IMR-90 (cell line): ENCODE data around the gene PDK1. TPM values are rescaled to one million over a fixed set of nuclear protein-coding genes. Genes with fewer than 3 reads are reported as not detected.

Source experiments
- ATAC-seq: fragments of 200-7000 bp; cut with Tn5 transposase; 2 replicates; pipeline ENCODE4 v1.9.1; 2020; ENCODE audit warnings: low read depth, mild to moderate bottlenecking, moderate library complexity
- BruUV-seq: library from RNA; stranded (reverse); fragments of 400-500 nt; replicated peaks from 2 replicates; lab custom pipeline; 2021; lab: Mats Ljungman, UMichigan
- CTCF ChIA-PET: fragments of 300-600 bp; formaldehyde crosslinking; extraction: SDS; loops from one replicate; lab custom pipeline; 2021; ENCODE audit warnings: antibody characterized with exemption; lab: Yijun Ruan, JAX
- POLR2A ChIA-PET: fragments of 300-600 bp; sonication (Branson Sonifier 250); formaldehyde crosslinking; loops from one replicate; lab custom pipeline; 2022; ENCODE audit warnings: antibody characterized with exemption; ENCODE audit not compliant: unreplicated experiment; lab: Charles Lee
- DNase-seq: peaks from one replicate; pipeline ENCODE4 v3.0.0; 2013
- H2AFZ ChIP-seq: replicated peaks from 2 replicates; pipeline ENCODE3; 2013; ENCODE audit warnings: low read length, mild to moderate bottlenecking; ENCODE audit not compliant: poor library complexity
- H2AK5ac ChIP-seq: 2 replicates; pipeline ENCODE4 v1.6.1; 2013; ENCODE audit warnings: low read depth, low read length, inconsistent platforms
- H2AK9ac ChIP-seq: replicated peaks from 2 replicates; pipeline ENCODE3; 2013; ENCODE audit warnings: mild to moderate bottlenecking, low read depth, low read length, moderate library complexity; ENCODE audit not compliant: poor library complexity
- H2BK120ac ChIP-seq: 2 replicates; pipeline ENCODE4 v1.6.1; 2013; ENCODE audit warnings: low read depth, low read length, inconsistent platforms
- H2BK15ac ChIP-seq: 3 replicates; pipeline ENCODE4 v1.6.1; 2013; ENCODE audit warnings: low read depth, low read length, inconsistent platforms
- H2BK20ac ChIP-seq: 2 replicates; pipeline ENCODE4 v1.6.1; 2013; ENCODE audit warnings: low read depth, mild to moderate bottlenecking, inconsistent platforms, low read length, moderate library complexity
- H2BK5ac ChIP-seq: 2 replicates; pipeline ENCODE4 v1.6.1; 2013; ENCODE audit warnings: mild to moderate bottlenecking, low read depth, low read length, inconsistent platforms; ENCODE audit not compliant: poor library complexity, severe bottlenecking
- H3K14ac ChIP-seq: replicated peaks from 2 replicates; pipeline ENCODE4 v1.6.1; 2013; ENCODE audit warnings: low read depth, low read length, inconsistent platforms
- H3K18ac ChIP-seq: 2 replicates; pipeline ENCODE4 v1.6.1; 2013; ENCODE audit warnings: low read depth, low read length, control low read depth
- H3K23ac ChIP-seq: 2 replicates; pipeline ENCODE4 v1.6.1; 2013; ENCODE audit warnings: low read depth, low read length, inconsistent platforms
- H3K27ac ChIP-seq: 2 replicates; pipeline ENCODE4 v1.5.1; 2013; ENCODE audit warnings: mild to moderate bottlenecking, control low read depth, low read length; ENCODE audit not compliant: insufficient read depth
- H3K27me3 ChIP-seq: 2 replicates; pipeline ENCODE4 v1.6.1; 2013; ENCODE audit warnings: low read length; ENCODE audit not compliant: control insufficient read depth, insufficient read depth
- H3K36me3 ChIP-seq: 2 replicates; pipeline ENCODE4 v1.6.1; 2013; ENCODE audit warnings: low read length, mixed read lengths; ENCODE audit not compliant: control insufficient read depth, insufficient read depth
- H3K4ac ChIP-seq: 2 replicates; pipeline ENCODE4 v1.6.1; 2013; ENCODE audit warnings: low read depth, low read length, inconsistent platforms
- H3K4me1 ChIP-seq: 2 replicates; pipeline ENCODE4 v1.6.1; 2013; ENCODE audit warnings: low read length, mixed read lengths; ENCODE audit not compliant: control insufficient read depth, insufficient read depth
- H3K4me2 ChIP-seq: 2 replicates; pipeline ENCODE4 v1.6.1; 2013; ENCODE audit warnings: low read depth, mild to moderate bottlenecking, control low read depth, low read length, moderate library complexity
- H3K4me3 ChIP-seq: 2 replicates; pipeline ENCODE4 v1.5.1; 2013; ENCODE audit warnings: low read depth, mild to moderate bottlenecking, control low read depth, low read length, moderate library complexity; ENCODE audit not compliant: insufficient read depth
- H3K56ac ChIP-seq: 2 replicates; pipeline ENCODE4 v1.6.1; 2013; ENCODE audit warnings: low read length, inconsistent platforms; ENCODE audit not compliant: insufficient read depth; ENCODE audit errors: extremely low read depth
- H3K79me1 ChIP-seq, 2 experiments: 2 replicates each; pipeline ENCODE4 v1.6.1; 2013; ENCODE audit warnings: low read length in 2 of 2, inconsistent platforms in 1 of 2, low read depth in 1 of 2
- H3K9ac ChIP-seq: 2 replicates; pipeline ENCODE4 v1.6.1; 2013; ENCODE audit warnings: low read depth, low read length, control low read depth
- H3K9me1 ChIP-seq: 2 replicates; pipeline ENCODE4 v1.6.1; 2013; ENCODE audit warnings: low read length, inconsistent platforms; ENCODE audit not compliant: insufficient read depth
- H3K9me3 ChIP-seq: 2 replicates; pipeline ENCODE4 v1.6.1; 2013; ENCODE audit warnings: low read length; ENCODE audit not compliant: control insufficient read depth, insufficient read depth
- H4K20me1 ChIP-seq: 2 replicates; pipeline ENCODE4 v1.6.1; 2013; ENCODE audit warnings: low read length, inconsistent platforms; ENCODE audit not compliant: insufficient read depth
- H4K5ac ChIP-seq: 2 replicates; pipeline ENCODE4 v1.6.1; 2013; ENCODE audit warnings: mild to moderate bottlenecking, low read depth, low read length, control low read depth
- H4K8ac ChIP-seq, 2 experiments: 2 replicates each; pipeline ENCODE4 v1.6.1; 2013; ENCODE audit warnings: low read depth in 2 of 2, low read length in 2 of 2, control low read depth in 1 of 2, inconsistent platforms in 1 of 2
- H4K91ac ChIP-seq: 2 replicates; pipeline ENCODE4 v1.6.1; 2013; ENCODE audit warnings: low read depth, low read length, inconsistent platforms; ENCODE audit not compliant: insufficient read depth
- BHLHE40 ChIP-seq: fragments of 150-350 bp; IDR thresholded peaks from 2 replicates; pipeline ENCODE4 v1.6.1; 2016; ENCODE audit warnings: mild to moderate bottlenecking, low read depth, low read length
- CEBPB ChIP-seq: IDR thresholded peaks from 2 replicates; pipeline ENCODE4 v1.6.1; 2012; ENCODE audit warnings: low read depth, low read length, improper control_type of control experiment
- CHD1 ChIP-seq: IDR thresholded peaks from 2 replicates; pipeline ENCODE4 v1.6.1; 2012; ENCODE audit warnings: low read depth, low read length, improper control_type of control experiment
- FOS ChIP-seq: fragments of 150-350 bp; IDR thresholded peaks from 2 replicates; pipeline ENCODE4 v1.6.1; 2016; ENCODE audit warnings: low read depth, low read length
- MAFK ChIP-seq: IDR thresholded peaks from 2 replicates; pipeline ENCODE4 v1.6.1; 2012; ENCODE audit warnings: low read depth, low read length, improper control_type of control experiment
- MAZ ChIP-seq: IDR thresholded peaks from 2 replicates; pipeline ENCODE4 v1.6.1; 2012; ENCODE audit warnings: low read depth, mild to moderate bottlenecking, low read length, improper control_type of control experiment, moderate library complexity, borderline replicate concordance
- MXI1 ChIP-seq: IDR thresholded peaks from 2 replicates; pipeline ENCODE4 v1.6.1; 2012; ENCODE audit warnings: low read depth, mild to moderate bottlenecking, low read length, moderate library complexity, borderline replicate concordance
- NFE2L2 ChIP-seq: fragments of 150-350 bp; IDR thresholded peaks from 2 replicates; pipeline ENCODE4 v1.6.1; 2016; ENCODE audit warnings: low read depth, mild to moderate bottlenecking, low read length
- POLR2A ChIP-seq: IDR thresholded peaks from 2 replicates; pipeline ENCODE4 v1.6.1; 2012; ENCODE audit warnings: mild to moderate bottlenecking, low read depth, low read length
- RAD21 ChIP-seq: IDR thresholded peaks from 2 replicates; pipeline ENCODE4 v1.6.1; 2012; ENCODE audit warnings: low read length, improper control_type of control experiment
- RCOR1 ChIP-seq: IDR thresholded peaks from 2 replicates; pipeline ENCODE4 v1.6.1; 2012; ENCODE audit warnings: mild to moderate bottlenecking, low read length, improper control_type of control experiment; ENCODE audit not compliant: insufficient replicate concordance
- RFX5 ChIP-seq: IDR thresholded peaks from 2 replicates; pipeline ENCODE4 v1.8.0; 2012; ENCODE audit warnings: low read depth, mild to moderate bottlenecking, low read length, moderate library complexity
- SMC3 ChIP-seq: fragments of 150-350 bp; IDR thresholded peaks from 2 replicates; pipeline ENCODE4 v1.6.1; 2016; ENCODE audit warnings: low read depth, mild to moderate bottlenecking, antibody characterized with exemption, low read length, moderate library complexity
- WGBS, 2 experiments: methylation state at CpG; one replicate each; pipeline versions ENCODE4 v1.1.5 to v1.1.7; 2013; ENCODE audit warnings: missing lambda C conversion rate in 2 of 2; ENCODE audit not compliant: insufficient read length in 1 of 2; ENCODE audit errors: extremely low coverage in 2 of 2; 5-methylcytosine and 5-hydroxymethylcytosine counted together
- dilution Hi-C: fragments of 300-500 bp; cut with HindIII; formaldehyde crosslinking; loops from one replicate; pipeline ENCODE4 v1.14.3; 2018; ENCODE audit warnings: low sequenced_read_pairs; ENCODE audit not compliant: unreplicated experiment
- in situ Hi-C: fragments of 300-500 bp; cut with MboI; formaldehyde crosslinking; loops from 3 replicates; pipeline ENCODE4 v1.14.3; 2019; ENCODE audit warnings: low sequenced_read_pairs, inconsistent platforms, mixed read lengths
- intact Hi-C: fragments of 100-400 bp; cut with micrococcal nuclease; formaldehyde crosslinking; loops from 2 replicates; pipeline ENCODE4 v1.10.0; 2022
- polyA plus RNA-seq, 3 experiments: library from polyadenylated mRNA; depleted of rRNA; stranded (reverse); fragments of >200 nt; gene quantifications; 2 replicates each; pipeline ENCODE4 v1.2.3, GENCODE V29; 2012; ENCODE audit warnings: low replicate concordance in 1 of 3
- total RNA-seq: library from RNA; depleted of rRNA; stranded (reverse); fragments of >200 nt; gene quantifications from 2 replicates; pipeline ENCODE4 v1.2.3, GENCODE V29; 2012
- TF ChIP-seq, protein P1 (sequence below): fragments of 150-350 bp; IDR thresholded peaks from 2 replicates; pipeline ENCODE4 v1.6.1; 2017; ENCODE audit warnings: mild to moderate bottlenecking, antibody characterized with exemption, low read length, low read depth
- TF ChIP-seq, protein P2 (sequence below): fragments of 150-350 bp; IDR thresholded peaks from 2 replicates; pipeline ENCODE4 v1.6.1; 2016; ENCODE audit warnings: low read depth, mild to moderate bottlenecking, low read length, moderate library complexity, borderline replicate concordance
- TF ChIP-seq, protein P3 (sequence below): conservative IDR thresholded peaks from 2 replicates; pipeline ENCODE4 v1.5.1; 2012; ENCODE audit warnings: mild to moderate bottlenecking, low read depth, low read length, improper control_type of control experiment

Gene PDK1
- total and polyA plus RNA-seq, 2 of the 4 experiments (the other 2 are of a cell fraction): 38.1 to 85.9 TPM

DNA sequence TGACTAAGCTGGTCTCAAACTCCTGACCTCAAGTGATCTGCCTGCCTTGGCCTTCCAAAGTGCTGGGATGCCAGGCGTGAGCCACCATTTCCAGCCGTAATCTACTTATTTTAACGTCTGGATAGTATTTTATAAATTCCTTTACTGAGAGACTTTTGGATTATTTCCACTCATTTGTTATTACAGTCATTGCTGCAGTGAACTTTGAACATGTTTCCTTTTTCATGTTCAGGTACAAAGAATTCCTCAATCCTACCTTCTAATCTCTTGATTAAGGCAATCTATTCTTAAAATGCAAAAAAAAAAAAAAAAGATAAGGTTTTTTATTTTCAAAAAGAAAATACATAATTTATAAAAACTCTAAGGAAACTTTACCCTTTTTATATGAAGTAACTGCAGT is 78.6 kb downstream of the PDK1 start:
- Histone ChIP-seq H3K9ac (no peak overlapping the region), H3K14ac (no peak overlapping the region), H3K4me1 (peaks cover 6% of the 10 kb centered on the region; the same call in 1 of the 2 replicates), H4K5ac (no peak overlapping the region), H3K18ac (no peak overlapping the region), H3K4me2 (no peak overlapping the region), H3K4ac (no peak overlapping the region), H2BK120ac (no peak overlapping the region), H2AK5ac (no peak overlapping the region), H3K56ac (no peak overlapping the region), H4K91ac (no peak overlapping the region), H3K27ac (no peak overlapping the region), H3K9me1 (0 out of 2 replicates have a peak, but pooled peaks cover 3% of the 10 kb centered on the region), H3K79me1 (0 out of 4 replicates have a peak, but pooled peaks cover 0 to 3% of the 10 kb centered on the region in 2 experiments), H3K23ac (no peak overlapping the region), H4K8ac (no peak overlapping the region), H3K4me3 (no peak overlapping the region), H2BK20ac (no peak overlapping the region), H3K27me3 (no peaks in the 10 kb centered on the region), H2BK5ac (no peak overlapping the region), H3K36me3 (peaks cover 3% of the 10 kb centered on the region), H2AFZ (no peak overlapping the region), H2AK9ac (no peak overlapping the region), H3K9me3 (no peaks in the 10 kb centered on the region), H2BK15ac (no peak overlapping the region), H4K20me1 (no peaks in the 10 kb centered on the region)
- no CpG with 5 or more reads among the region's 3 CpGs for WGBS, 2 experiments
- DNase-seq (no peak), ATAC-seq (no peak)
- ChIA-PET CTCF (no interaction called here), POLR2A (no interaction called here)
- no peak for TF ChIP-seq CHD1
- TF ChIP-seq RAD21: no peak
- TF ChIP-seq MAFK: no peak
- no peak for TF ChIP-seq RCOR1
- no peak for TF ChIP-seq BHLHE40
- TF ChIP-seq FOS: no peak
- TF ChIP-seq MXI1: no peak
- TF ChIP-seq NFE2L2: no peak
- no peak for TF ChIP-seq RFX5
- TF ChIP-seq MAZ: no peak
- TF ChIP-seq, protein P1, sequence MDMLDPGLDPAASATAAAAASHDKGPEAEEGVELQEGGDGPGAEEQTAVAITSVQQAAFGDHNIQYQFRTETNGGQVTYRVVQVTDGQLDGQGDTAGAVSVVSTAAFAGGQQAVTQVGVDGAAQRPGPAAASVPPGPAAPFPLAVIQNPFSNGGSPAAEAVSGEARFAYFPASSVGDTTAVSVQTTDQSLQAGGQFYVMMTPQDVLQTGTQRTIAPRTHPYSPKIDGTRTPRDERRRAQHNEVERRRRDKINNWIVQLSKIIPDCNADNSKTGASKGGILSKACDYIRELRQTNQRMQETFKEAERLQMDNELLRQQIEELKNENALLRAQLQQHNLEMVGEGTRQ: no peak
- no peak for TF ChIP-seq POLR2A
- no peak for TF ChIP-seq CEBPB
- TF ChIP-seq, protein P2, sequence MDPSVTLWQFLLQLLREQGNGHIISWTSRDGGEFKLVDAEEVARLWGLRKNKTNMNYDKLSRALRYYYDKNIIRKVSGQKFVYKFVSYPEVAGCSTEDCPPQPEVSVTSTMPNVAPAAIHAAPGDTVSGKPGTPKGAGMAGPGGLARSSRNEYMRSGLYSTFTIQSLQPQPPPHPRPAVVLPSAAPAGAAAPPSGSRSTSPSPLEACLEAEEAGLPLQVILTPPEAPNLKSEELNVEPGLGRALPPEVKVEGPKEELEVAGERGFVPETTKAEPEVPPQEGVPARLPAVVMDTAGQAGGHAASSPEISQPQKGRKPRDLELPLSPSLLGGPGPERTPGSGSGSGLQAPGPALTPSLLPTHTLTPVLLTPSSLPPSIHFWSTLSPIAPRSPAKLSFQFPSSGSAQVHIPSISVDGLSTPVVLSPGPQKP: no peak
- TF ChIP-seq, protein P3, sequence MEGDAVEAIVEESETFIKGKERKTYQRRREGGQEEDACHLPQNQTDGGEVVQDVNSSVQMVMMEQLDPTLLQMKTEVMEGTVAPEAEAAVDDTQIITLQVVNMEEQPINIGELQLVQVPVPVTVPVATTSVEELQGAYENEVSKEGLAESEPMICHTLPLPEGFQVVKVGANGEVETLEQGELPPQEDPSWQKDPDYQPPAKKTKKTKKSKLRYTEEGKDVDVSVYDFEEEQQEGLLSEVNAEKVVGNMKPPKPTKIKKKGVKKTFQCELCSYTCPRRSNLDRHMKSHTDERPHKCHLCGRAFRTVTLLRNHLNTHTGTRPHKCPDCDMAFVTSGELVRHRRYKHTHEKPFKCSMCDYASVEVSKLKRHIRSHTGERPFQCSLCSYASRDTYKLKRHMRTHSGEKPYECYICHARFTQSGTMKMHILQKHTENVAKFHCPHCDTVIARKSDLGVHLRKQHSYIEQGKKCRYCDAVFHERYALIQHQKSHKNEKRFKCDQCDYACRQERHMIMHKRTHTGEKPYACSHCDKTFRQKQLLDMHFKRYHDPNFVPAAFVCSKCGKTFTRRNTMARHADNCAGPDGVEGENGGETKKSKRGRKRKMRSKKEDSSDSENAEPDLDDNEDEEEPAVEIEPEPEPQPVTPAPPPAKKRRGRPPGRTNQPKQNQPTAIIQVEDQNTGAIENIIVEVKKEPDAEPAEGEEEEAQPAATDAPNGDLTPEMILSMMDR: no peak
- TF ChIP-seq SMC3: no peak
- in situ Hi-C loops: no loop called here
- intact Hi-C loops: no loop called here
- BruUV-seq: no TSS peak
- dilution Hi-C loops: no loop called here
